Hepatocyte (in vitro differentiated cells): ENCODE data around the gene TCF19.

ENCODE experiments used
- EZH2 ChIP-seq: fragments of 200-600 bp; sonication (generic); IDR thresholded peaks from 2 replicates; pipeline ENCODE4 v1.6.1; 2016; ENCODE audit warnings: antibody characterized with exemption, mild to moderate bottlenecking, borderline replicate concordance
- TF ChIP-seq, protein P1 (sequence below): fragments of 200-600 bp; sonication (generic); IDR thresholded peaks from 2 replicates; pipeline ENCODE4 v1.5.1; 2016; ENCODE audit warnings: antibody characterized with exemption, mild to moderate bottlenecking; ENCODE audit not compliant: poor library complexity

DNA sequence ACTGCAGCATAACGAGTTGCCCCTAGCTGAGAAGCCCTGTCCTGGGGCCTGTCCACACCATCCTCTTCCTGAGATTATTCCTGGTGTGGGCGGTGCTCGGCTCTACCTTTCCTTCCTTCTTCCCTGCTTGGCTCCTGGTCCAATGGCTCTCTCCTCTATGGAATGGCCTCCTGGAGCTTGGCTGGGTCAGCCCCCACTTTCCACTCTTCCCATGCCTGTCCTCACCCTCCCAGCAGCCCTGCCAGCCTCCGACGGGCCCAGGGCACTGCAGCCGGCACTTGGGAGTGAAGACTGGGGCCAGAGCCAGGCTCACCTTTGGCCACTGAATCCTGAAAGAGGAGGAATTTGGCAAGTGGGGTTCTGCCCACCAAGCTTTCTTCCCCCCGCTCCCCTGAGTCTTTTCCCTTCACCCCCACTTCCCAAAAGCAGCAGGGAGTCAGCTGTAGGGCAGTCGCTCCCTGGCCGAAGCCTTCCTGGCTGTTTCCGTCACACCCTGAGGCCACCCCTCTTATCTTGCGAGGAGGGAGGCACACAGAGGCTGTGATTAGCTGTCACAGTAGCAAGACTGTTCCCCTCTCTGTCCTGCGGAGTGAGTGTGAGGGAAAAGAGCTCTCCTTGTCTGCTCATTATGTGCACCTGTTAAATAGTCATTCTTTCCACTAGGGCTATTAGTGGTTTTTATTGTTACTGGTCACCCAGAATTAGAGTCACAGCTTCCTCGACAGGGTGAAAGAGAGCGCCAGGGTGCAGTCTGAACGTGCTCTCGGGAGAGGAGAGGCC is 31.8 kb upstream of the TCF19 start:
- TF ChIP-seq, protein P1, sequence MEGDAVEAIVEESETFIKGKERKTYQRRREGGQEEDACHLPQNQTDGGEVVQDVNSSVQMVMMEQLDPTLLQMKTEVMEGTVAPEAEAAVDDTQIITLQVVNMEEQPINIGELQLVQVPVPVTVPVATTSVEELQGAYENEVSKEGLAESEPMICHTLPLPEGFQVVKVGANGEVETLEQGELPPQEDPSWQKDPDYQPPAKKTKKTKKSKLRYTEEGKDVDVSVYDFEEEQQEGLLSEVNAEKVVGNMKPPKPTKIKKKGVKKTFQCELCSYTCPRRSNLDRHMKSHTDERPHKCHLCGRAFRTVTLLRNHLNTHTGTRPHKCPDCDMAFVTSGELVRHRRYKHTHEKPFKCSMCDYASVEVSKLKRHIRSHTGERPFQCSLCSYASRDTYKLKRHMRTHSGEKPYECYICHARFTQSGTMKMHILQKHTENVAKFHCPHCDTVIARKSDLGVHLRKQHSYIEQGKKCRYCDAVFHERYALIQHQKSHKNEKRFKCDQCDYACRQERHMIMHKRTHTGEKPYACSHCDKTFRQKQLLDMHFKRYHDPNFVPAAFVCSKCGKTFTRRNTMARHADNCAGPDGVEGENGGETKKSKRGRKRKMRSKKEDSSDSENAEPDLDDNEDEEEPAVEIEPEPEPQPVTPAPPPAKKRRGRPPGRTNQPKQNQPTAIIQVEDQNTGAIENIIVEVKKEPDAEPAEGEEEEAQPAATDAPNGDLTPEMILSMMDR, result no peak
- no peak for TF ChIP-seq EZH2
